DOHH2 (cell line): ENCODE measurements around the gene METTL27.

ENCODE experiments used
- CTCF ChIP-seq: fragments of 200-600 bp; sonication (generic); IDR thresholded peaks from one replicate; pipeline ENCODE4 v1.5.1; 2014; ENCODE audit warnings: antibody characterized with exemption, mild to moderate bottlenecking, low read depth, low read length; ENCODE audit not compliant: poor library complexity, severe bottlenecking
- EZH2phosphoT487 ChIP-seq: fragments of 200-600 bp; sonication (generic); IDR thresholded peaks from 2 replicates; pipeline ENCODE4 v1.6.1; 2017; ENCODE audit warnings: borderline replicate concordance, mild to moderate bottlenecking, antibody characterized with exemption, low read length, moderate library complexity, mixed read lengths

- no peak for TF ChIP-seq CTCF
- TF ChIP-seq EZH2phosphoT487: no peak
These were observed 48.3 kb upstream of the METTL27 start for GRCh38 chr7:73890555-73891147.
